Panc1 (cell line): ENCODE measurements around the gene SEPTIN8. TPM values are rescaled to one million over a fixed set of nuclear protein-coding genes. Genes with fewer than 3 reads are reported as not detected.
A peak's percentile ranks its signal among the peaks of the same experiment; 100 is the strongest.

Source experiments
- ATAC-seq: fragments of 200-7000 bp; cut with Tn5 transposase; 2 replicates; pipeline ENCODE4 v1.9.1; 2020; ENCODE audit warnings: mild to moderate bottlenecking, moderate library complexity
- BruUV-seq: library from RNA; stranded (reverse); fragments of 400-500 nt; replicated peaks from 2 replicates; lab custom pipeline; 2021; lab: Mats Ljungman, UMichigan
- CTCF ChIA-PET: fragments of 300-600 bp; sonication (Branson Sonifier 250); formaldehyde crosslinking; loops from one replicate; lab custom pipeline; 2022; ENCODE audit warnings: antibody characterized with exemption; lab: Charles Lee
- POLR2A ChIA-PET: fragments of 300-600 bp; sonication (Branson Sonifier 250); formaldehyde crosslinking; loops from one replicate; lab custom pipeline; 2022; ENCODE audit warnings: antibody characterized with exemption; lab: Charles Lee
- DNase-seq: peaks from one replicate; pipeline ENCODE4 v3.0.0-alpha.2; 2010; ENCODE audit warnings: low read depth, low spot score
- H3K27ac ChIP-seq: 2 replicates; pipeline ENCODE4 v1.5.1; 2011; ENCODE audit warnings: mild to moderate bottlenecking, low read length, inconsistent platforms
- H3K27me3 ChIP-seq: fragments of 200-500 bp; sonication (Bioruptor generic); 2 replicates; pipeline ENCODE4 v1.6.0; 2014; ENCODE audit warnings: low read length, inconsistent platforms; ENCODE audit not compliant: control insufficient read depth, insufficient read depth
- H3K36me3 ChIP-seq: fragments of 200-500 bp; sonication (Bioruptor generic); 2 replicates; pipeline ENCODE4 v1.5.1; 2014; ENCODE audit warnings: inconsistent platforms, mild to moderate bottlenecking, low read length, moderate library complexity; ENCODE audit not compliant: control insufficient read depth, insufficient read depth
- H3K4me1 ChIP-seq: 2 replicates; pipeline ENCODE4 v1.5.1; 2011; ENCODE audit warnings: inconsistent platforms, mild to moderate bottlenecking, low read length, moderate library complexity; ENCODE audit not compliant: control insufficient read depth, insufficient read depth
- H3K4me3 ChIP-seq, 2 experiments: 2 replicates each; pipeline ENCODE4 v1.5.1; 2011 to 2012; ENCODE audit warnings: low read depth in 2 of 2, low read length in 2 of 2, mild to moderate bottlenecking in 2 of 2, inconsistent platforms in 1 of 2, moderate library complexity in 1 of 2
- H3K9me3 ChIP-seq: fragments of 200-500 bp; sonication (Bioruptor generic); 2 replicates; pipeline ENCODE4 v1.5.1; 2014; ENCODE audit warnings: low read depth, mild to moderate bottlenecking, inconsistent platforms, low read length, moderate library complexity; ENCODE audit not compliant: control insufficient read depth, insufficient read depth
- CTCF ChIP-seq: fragments of 450-650 bp; IDR thresholded peaks from 2 replicates; pipeline ENCODE4 v1.5.1; 2017; ENCODE audit warnings: mild to moderate bottlenecking
- POLR2AphosphoS5 ChIP-seq: IDR thresholded peaks from 2 replicates; pipeline ENCODE4 v1.6.1; 2012; ENCODE audit warnings: mild to moderate bottlenecking, low read depth, low read length, moderate library complexity
- REST ChIP-seq, 2 experiments: IDR thresholded peaks; 2 replicates each; pipeline ENCODE4 v1.6.1; 2011 to 2012; ENCODE audit warnings: low read depth in 2 of 2, control low read depth in 1 of 2, low read length in 1 of 2, mild to moderate bottlenecking in 1 of 2, moderate library complexity in 1 of 2; ENCODE audit not compliant: insufficient read depth in 1 of 2
- SIN3A ChIP-seq: IDR thresholded peaks from 2 replicates; pipeline ENCODE4 v1.6.1; 2012; ENCODE audit warnings: low read depth, mild to moderate bottlenecking, low read length, moderate library complexity, borderline replicate concordance; ENCODE audit not compliant: insufficient read depth
- TCF7L2 ChIP-seq: IDR thresholded peaks from 2 replicates; pipeline ENCODE4 v1.6.1; 2011; ENCODE audit warnings: mild to moderate bottlenecking, low read depth, low read length, inconsistent platforms
- in situ Hi-C: cut with HindIII; loops from 2 replicates; pipeline ENCODE4 v1.10.0; 2016; ENCODE audit warnings: low sequenced_read_pairs, low pct_unique_long_range_greater_than_20kb
- intact Hi-C: fragments of 100-400 bp; cut with micrococcal nuclease; formaldehyde crosslinking; loops from one replicate; pipeline ENCODE4 v1.10.0; 2022; ENCODE audit not compliant: unreplicated experiment
- total RNA-seq: library from RNA; stranded (reverse); gene quantifications from one replicate; pipeline ENCODE4 v1.2.1, GENCODE V29; 2021; ENCODE audit not compliant: unreplicated experiment

The SEPTIN8 gene
- total RNA-seq, 1 experiment from 2014 or later = 22.8 TPM

GRCh38 chr5:132754947-132755346 lies 22.1 kb downstream of the SEPTIN8 start:
- in situ Hi-C loops (no loop called here), intact Hi-C loops (loop anchor here (10.0 kb wide), 1 partner anchor 60 kb away; the partner anchor contains the start of gene SOWAHA)
- no TSS peak for BruUV-seq
- Histone ChIP-seq H3K27me3 (no peaks in the 10 kb centered on the region), H3K27ac (no peak overlapping the region), H3K4me1 (no peaks in the 10 kb centered on the region), H3K4me3 (no peak overlapping the region), H3K9me3 (no peaks in the 10 kb centered on the region), H3K36me3 (no peaks in the 10 kb centered on the region)
- peak; percentile 49; the same call in 1 of the 2 replicates for ATAC-seq
- ChIA-PET POLR2A (interaction anchor here (0.6 kb wide), 1 partner anchor 229 kb away, joined by 3 read pairs; no protein-coding TSS in a partner anchor), CTCF (interaction anchor here (1.2 to 2.9 kb wide), 2 partner anchors 53 to 66 kb away, joined by 4 to 15 read pairs; no protein-coding TSS in a partner anchor)
- DNase-seq = no peak
- TF ChIP-seq REST (IDR thresholded peaks at IDR 0.05; ENCODE audit: insufficient read depth in 1 of 2, low read depth in 2 of 2, low read length in 1 of 2) (no peak), SIN3A (no peak), TCF7L2 (no peak), CTCF (no peak), POLR2AphosphoS5 (no peak)

- Histone ChIP-seq H3K9me3 (no peaks in the 10 kb centered on the region), H3K4me3 (no peak overlapping the region), H3K4me1 (no peaks in the 10 kb centered on the region), H3K27me3 (no peaks in the 10 kb centered on the region), H3K27ac (no peak overlapping the region), H3K36me3 (no peaks in the 10 kb centered on the region)
- TF ChIP-seq SIN3A = no peak
- no peak for TF ChIP-seq POLR2AphosphoS5
- no peak for TF ChIP-seq REST (IDR thresholded peaks at IDR 0.05; ENCODE audit: insufficient read depth in 1 of 2, low read depth in 2 of 2, low read length in 1 of 2)
- TF ChIP-seq TCF7L2 = no peak
- TF ChIP-seq CTCF = no peak
- ATAC-seq (no peak), DNase-seq (no peak)
- intact Hi-C loops (loop anchor here (10.0 kb wide), 1 partner anchor 61 kb away; the partner anchor contains the start of gene SOWAHA), in situ Hi-C loops (no loop called here)
- ChIA-PET CTCF (interaction anchor here (0.5 to 2.9 kb wide), 3 partner anchors 8 to 66 kb away, joined by 3 to 15 read pairs (median 5); no protein-coding TSS in a partner anchor), POLR2A (no interaction called here)
- no TSS peak for BruUV-seq
These were observed 22.9 kb downstream of the SEPTIN8 start for GRCh38 chr5:132754111-132754510.
